ENCODE results near the gene GRM4.

DNA sequence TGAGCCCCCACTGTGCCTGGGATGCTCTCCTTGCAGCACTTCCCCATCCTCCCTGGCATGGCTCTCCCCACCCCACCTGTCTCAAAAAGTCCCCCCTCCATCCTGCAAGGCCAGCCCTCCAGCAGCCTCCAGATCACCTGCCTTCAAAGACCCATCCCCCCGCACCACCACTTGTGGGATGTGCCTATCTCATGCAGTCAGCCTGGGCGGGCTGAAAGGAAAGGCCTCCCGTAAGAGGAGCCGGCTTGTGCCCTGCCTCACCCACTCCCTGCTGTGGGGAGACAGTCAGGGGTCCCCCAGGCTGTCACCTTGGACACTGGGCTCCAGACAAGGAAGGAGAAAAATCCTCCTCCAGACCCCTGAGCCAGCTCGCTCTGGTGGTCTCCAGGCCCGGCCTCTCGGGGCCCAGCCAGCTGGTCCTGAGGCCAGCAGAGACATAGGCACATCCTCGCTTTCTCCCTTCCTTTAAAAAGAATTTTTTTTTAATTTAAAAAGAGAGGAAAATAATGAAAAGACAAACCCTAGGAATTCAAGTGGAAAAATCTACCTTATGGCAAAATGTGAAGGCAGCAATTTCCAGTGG lies 77.3 kb downstream of the GRM4 start:
- no peak for TF ChIP-seq POLR2A (IDR thresholded peaks at IDR 0.05)
- TF ChIP-seq, protein P1, sequence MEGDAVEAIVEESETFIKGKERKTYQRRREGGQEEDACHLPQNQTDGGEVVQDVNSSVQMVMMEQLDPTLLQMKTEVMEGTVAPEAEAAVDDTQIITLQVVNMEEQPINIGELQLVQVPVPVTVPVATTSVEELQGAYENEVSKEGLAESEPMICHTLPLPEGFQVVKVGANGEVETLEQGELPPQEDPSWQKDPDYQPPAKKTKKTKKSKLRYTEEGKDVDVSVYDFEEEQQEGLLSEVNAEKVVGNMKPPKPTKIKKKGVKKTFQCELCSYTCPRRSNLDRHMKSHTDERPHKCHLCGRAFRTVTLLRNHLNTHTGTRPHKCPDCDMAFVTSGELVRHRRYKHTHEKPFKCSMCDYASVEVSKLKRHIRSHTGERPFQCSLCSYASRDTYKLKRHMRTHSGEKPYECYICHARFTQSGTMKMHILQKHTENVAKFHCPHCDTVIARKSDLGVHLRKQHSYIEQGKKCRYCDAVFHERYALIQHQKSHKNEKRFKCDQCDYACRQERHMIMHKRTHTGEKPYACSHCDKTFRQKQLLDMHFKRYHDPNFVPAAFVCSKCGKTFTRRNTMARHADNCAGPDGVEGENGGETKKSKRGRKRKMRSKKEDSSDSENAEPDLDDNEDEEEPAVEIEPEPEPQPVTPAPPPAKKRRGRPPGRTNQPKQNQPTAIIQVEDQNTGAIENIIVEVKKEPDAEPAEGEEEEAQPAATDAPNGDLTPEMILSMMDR (IDR thresholded peaks at IDR 0.05): no peak
